Right renal cortex interstitium (tissue), 3 donors: ENCODE measurements around the gene MS4A15. TPM values are rescaled to one million over a fixed set of nuclear protein-coding genes. Genes with fewer than 3 reads are reported as not detected.
"Not testable (repeated sequence)": the region's sequence is repeated elsewhere in the genome, so short reads cannot be mapped to it uniquely, and the experiment has no call there.

Source experiments
- DNase-seq, 3 donors: peaks; one replicate each; pipeline ENCODE4 v3.0.0-alpha.2; 2013; ENCODE audit warnings: low read depth in 3 of 3, low spot score in 2 of 3
- polyA plus RNA-seq, 3 donors: library from polyadenylated mRNA; unstranded; fragments of 120-200 nt; gene quantifications; one replicate each; pipeline ENCODE4 v1.2.1, GENCODE V29; 2013; ENCODE audit not compliant: insufficient read length in 3 of 3

MS4A15 gene
- polyA plus RNA-seq, 3 donors: not detected

- DNase-seq: no peak
These were observed 41.4 kb downstream of the MS4A15 start for GRCh38 chr11:60797846-60798630.

- no peak for DNase-seq
These were observed 42.0 kb downstream of the MS4A15 start for GRCh38 chr11:60798631-60799030.

GRCh38 chr11:60801194-60801593 is 44.5 kb downstream of the MS4A15 start:
- no peak for DNase-seq

- DNase-seq: no peak
These were observed 46.7 kb downstream of the MS4A15 start for GRCh38 chr11:60803273-60803936.

- no peak for DNase-seq
These were observed 52.6 kb downstream of the MS4A15 start for GRCh38 chr11:60809249-60809648.

- no peak for DNase-seq
These were observed 53.0 kb downstream of the MS4A15 start for GRCh38 chr11:60809691-60810090.

GRCh38 chr11:60810151-60810550 is 53.5 kb downstream of the MS4A15 start:
- DNase-seq: no peak

- no peak for DNase-seq
These were observed 53.9 kb downstream of the MS4A15 start for GRCh38 chr11:60810569-60810968.

- DNase-seq: no peak
These were observed 56.7 kb downstream of the MS4A15 start for GRCh38 chr11:60813324-60813723.

GRCh38 chr11:60814112-60814511 is 57.4 kb downstream of the MS4A15 start:
- no peak for DNase-seq

GRCh38 chr11:60816590-60817157 is 60.0 kb downstream of the MS4A15 start:
- DNase-seq: no peak

GRCh38 chr11:60818057-60818456 is 61.4 kb downstream of the MS4A15 start:
- no peak for DNase-seq

GRCh38 chr11:60821827-60822599 is 65.3 kb downstream of the MS4A15 start:
- no peak for DNase-seq

GRCh38 chr11:60823745-60824306 is 67.2 kb downstream of the MS4A15 start:
- DNase-seq: not testable (repeated sequence)

- no peak for DNase-seq
These were observed 68.5 kb downstream of the MS4A15 start for GRCh38 chr11:60825118-60825517.

GRCh38 chr11:60825790-60826189 is 69.1 kb downstream of the MS4A15 start:
- no peak for DNase-seq

Other genes with a start within 250 kb of the MS4A15 start
- not detected for gene MS4A13, start 241.5 kb upstream of the MS4A15 start, polyA plus RNA-seq
- gene MS4A8, start 57.3 kb upstream of the MS4A15 start, polyA plus RNA-seq: not detected
- not detected for gene MS4A18, start 32.1 kb upstream of the MS4A15 start, polyA plus RNA-seq
- under 1 TPM; 0.11 to 0.18 (median 0.13) TPM for gene MS4A10, start 28.5 kb downstream of the MS4A15 start, polyA plus RNA-seq
- gene CCDC86, start 85.2 kb downstream of the MS4A15 start, polyA plus RNA-seq: 10 to 100 TPM; 16.8 to 17.1 (median 16.9) TPM
- gene PTGDR2, start 99.1 kb downstream of the MS4A15 start, polyA plus RNA-seq: under 1 TPM; 0.08 to 0.25 (median 0.24) TPM
- not detected for gene ZP1, start 110.7 kb downstream of the MS4A15 start, polyA plus RNA-seq
- gene PRPF19, start 149.7 kb downstream of the MS4A15 start, polyA plus RNA-seq: 100 to 1,000 TPM; 132 to 140 (median 138) TPM
- gene TMEM109, start 157.3 kb downstream of the MS4A15 start, polyA plus RNA-seq: 10 to 100 TPM; 86.2 to 91.3 (median 86.6) TPM
- 10 to 100 TPM; 45.0 to 55.6 (median 46.9) TPM for gene TMEM132A, start 167.6 kb downstream of the MS4A15 start, polyA plus RNA-seq
- gene SLC15A3, start 195.3 kb downstream of the MS4A15 start, polyA plus RNA-seq: 10 to 100 TPM; 15.7 to 19.1 (median 17.5) TPM
- gene CD6, start 214.8 kb downstream of the MS4A15 start, polyA plus RNA-seq: 1 to 10 TPM in 2 of 3 donors, under 1 TPM in 1; 0.82 to 1.5 (median 1.1) TPM